Inferior parietal cortex (tissue), 1 donor: ENCODE measurements around the gene AURKAIP1.

Source experiments
- DNase-seq: peaks from one replicate; pipeline ENCODE4 v3.0.0-alpha.2; 2016; ENCODE audit errors: extremely low spot score

Gene AURKAIP1

GRCh38 chr1:1347663-1348419 lies 27.2 kb downstream of the AURKAIP1 start:
- no peak for DNase-seq

- DNase-seq, result no peak
Measured at GRCh38 chr1:1347026-1347595, 27.9 kb downstream of the AURKAIP1 start.

GRCh38 chr1:1346501-1346890 lies 28.5 kb downstream of the AURKAIP1 start:
- no peak for DNase-seq

GRCh38 chr1:1345860-1346500 lies 29.0 kb downstream of the AURKAIP1 start:
- no peak for DNase-seq

GRCh38 chr1:1345384-1345783 lies 29.6 kb downstream of the AURKAIP1 start:
- DNase-seq, result no peak

- DNase-seq, result no peak
Measured at GRCh38 chr1:1344655-1345361, 30.2 kb downstream of the AURKAIP1 start.

GRCh38 chr1:1343811-1344421 lies 31.1 kb downstream of the AURKAIP1 start:
- no peak for DNase-seq

GRCh38 chr1:1342584-1343115 lies 32.4 kb downstream of the AURKAIP1 start:
- DNase-seq, result no peak

GRCh38 chr1:1342061-1342562 lies 32.9 kb downstream of the AURKAIP1 start:
- DNase-seq, result no peak

GRCh38 chr1:1341549-1342021 lies 33.4 kb downstream of the AURKAIP1 start:
- no peak for DNase-seq

GRCh38 chr1:1340791-1341548 lies 34.0 kb downstream of the AURKAIP1 start:
- no peak for DNase-seq

- no peak for DNase-seq
Measured at GRCh38 chr1:1340185-1340584, 34.8 kb downstream of the AURKAIP1 start.

- no peak for DNase-seq
Measured at GRCh38 chr1:1338278-1338677, 36.7 kb downstream of the AURKAIP1 start.

- no peak for DNase-seq
Measured at GRCh38 chr1:1337793-1338147, 37.2 kb downstream of the AURKAIP1 start.

GRCh38 chr1:1336931-1337792 lies 37.8 kb downstream of the AURKAIP1 start:
- no peak for DNase-seq

GRCh38 chr1:1336446-1336845 lies 38.6 kb downstream of the AURKAIP1 start:
- no peak for DNase-seq

- no peak for DNase-seq
Measured at GRCh38 chr1:1335792-1336248, 39.2 kb downstream of the AURKAIP1 start.

- DNase-seq, result no peak
Measured at GRCh38 chr1:1335283-1335682, 39.7 kb downstream of the AURKAIP1 start.

- DNase-seq, result no peak
Measured at GRCh38 chr1:1334835-1335234, 40.2 kb downstream of the AURKAIP1 start.
